OCI-M2 (cell line): ENCODE results near the gene SLC7A11.

Experiments used
- DNase-seq: peaks from one replicate; lab custom pipeline; 2025; ENCODE audit not compliant: unreplicated experiment; lab: John Stamatoyannopoulos, UW

The SLC7A11 gene

DNA sequence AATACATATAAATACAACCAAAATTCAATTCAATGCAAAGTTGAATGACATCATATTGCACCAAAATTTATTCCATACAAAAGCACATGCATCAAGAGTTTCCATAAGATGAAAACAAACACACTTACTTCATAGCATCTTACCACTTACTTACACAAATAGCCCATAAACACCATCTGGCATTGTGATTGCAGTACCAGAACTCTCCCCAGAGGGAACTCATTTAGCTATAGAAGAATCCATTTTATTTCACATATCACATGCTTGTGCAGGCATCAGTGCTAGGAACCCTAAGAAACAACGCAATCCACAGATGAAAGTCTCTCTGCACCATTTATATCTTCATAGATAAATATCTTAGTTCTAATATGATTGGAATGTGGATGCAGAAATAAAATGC, 77.9 kb downstream of the SLC7A11 start:
- DNase-seq = no peak

DNA sequence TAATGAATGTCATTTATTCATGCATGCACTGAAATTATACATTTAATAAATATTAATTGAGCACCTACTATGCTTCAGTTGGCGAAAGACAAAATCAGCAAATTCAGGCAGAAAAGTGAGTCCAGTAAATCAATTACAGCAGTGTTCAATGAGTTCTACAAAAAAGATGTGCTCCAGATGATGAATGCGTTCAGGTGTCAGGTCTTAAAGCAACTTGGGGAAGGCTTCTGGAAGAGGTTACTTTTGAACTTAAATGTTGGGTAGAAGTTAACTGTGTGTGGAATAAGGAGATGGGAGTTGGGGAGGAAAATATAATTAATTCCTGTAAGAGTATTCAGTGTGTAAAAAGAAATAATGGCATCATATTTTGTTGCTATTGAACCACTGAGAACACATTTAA, 79.0 kb downstream of the SLC7A11 start:
- no peak for DNase-seq

- DNase-seq = no peak
Measured at GRCh38 chr4:138162259-138162658, 79.9 kb downstream of the SLC7A11 start.

GRCh38 chr4:138161351-138161750, 80.8 kb downstream of the SLC7A11 start:
- DNase-seq = no peak

DNA sequence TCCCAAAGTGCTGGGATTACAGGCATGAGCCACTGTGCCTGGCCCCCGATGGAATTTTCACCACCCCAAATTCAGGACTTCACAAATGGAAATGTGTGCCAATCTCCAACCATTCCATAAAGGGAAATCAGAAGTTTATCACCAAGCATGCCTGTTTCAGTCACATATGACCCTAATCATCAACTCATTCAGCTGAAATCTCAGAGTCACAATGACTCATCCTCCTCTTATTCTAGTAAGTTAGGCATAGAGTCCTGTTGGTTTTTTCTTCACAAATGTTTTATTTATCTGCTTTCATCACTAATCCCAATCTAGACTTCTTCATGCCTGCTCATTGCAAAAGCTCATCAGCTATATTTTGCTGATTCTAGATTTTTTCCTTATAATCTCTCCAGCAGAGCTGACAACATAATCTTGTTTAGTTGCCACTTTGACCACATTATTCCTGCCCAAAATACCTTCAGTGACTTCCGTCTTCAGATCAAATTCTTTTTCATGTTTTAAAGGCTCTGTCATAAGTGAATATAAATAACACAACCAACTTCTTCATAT, 83.3 kb downstream of the SLC7A11 start:
- no peak for DNase-seq

DNA sequence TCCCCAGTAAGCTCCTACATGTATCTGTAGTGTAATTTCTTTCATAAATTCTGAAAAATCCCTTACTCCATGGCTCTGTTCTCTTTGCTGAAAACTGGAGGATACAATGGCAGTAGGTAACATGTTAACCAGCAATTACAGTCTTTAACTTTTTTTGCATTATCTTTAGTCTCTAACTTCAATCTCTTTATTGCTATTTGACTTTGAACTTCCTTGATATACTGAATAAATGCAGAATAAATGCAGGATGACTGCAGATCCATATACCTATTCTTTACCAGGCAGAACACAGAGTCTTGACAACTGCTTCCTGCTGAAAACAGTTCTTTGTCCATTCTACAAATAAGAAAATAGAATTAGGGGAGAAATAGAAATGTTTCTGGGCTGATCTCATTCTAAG, 101.3 kb downstream of the SLC7A11 start:
- DNase-seq = no peak

DNA sequence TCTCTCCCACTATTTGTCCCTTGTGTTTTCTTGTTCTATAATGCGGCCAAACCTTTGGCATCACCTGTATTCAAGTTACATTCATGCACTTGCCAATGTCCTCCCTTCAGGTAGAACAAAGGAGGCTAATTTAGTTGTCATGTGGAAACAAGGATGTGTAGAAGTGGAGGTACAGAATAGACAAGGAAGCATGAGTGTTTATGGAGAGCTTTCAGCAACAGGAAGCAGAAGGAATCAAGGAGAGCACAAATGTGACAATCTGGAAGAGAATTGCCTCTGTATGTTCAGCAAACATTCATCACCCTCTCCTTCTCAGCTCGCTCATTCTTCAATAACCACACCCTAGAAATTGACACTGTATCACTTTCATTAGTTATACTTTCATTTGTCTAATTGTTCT, 103.4 kb downstream of the SLC7A11 start:
- no peak for DNase-seq

DNA sequence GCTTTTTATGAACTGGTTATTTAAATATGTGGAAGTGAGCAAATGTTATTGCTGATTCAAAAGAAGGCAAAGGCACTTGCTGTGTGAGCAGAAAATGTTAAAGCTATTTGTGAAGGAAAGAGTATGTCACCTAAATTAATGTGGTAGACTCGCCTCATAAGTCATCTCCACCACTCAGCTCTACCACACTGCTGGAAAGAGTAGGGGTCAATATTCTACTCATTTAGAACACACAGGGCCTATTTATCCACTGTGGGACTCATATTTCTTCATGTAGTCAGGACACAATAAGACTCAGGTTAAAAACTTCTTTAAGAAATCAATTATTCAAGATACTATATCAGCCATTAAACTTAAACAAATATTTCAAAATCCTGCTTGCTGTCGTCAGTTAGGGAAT, 106.5 kb downstream of the SLC7A11 start:
- DNase-seq = no peak

- no peak for DNase-seq
Measured at GRCh38 chr4:138118270-138118669, 123.9 kb downstream of the SLC7A11 start.

DNA sequence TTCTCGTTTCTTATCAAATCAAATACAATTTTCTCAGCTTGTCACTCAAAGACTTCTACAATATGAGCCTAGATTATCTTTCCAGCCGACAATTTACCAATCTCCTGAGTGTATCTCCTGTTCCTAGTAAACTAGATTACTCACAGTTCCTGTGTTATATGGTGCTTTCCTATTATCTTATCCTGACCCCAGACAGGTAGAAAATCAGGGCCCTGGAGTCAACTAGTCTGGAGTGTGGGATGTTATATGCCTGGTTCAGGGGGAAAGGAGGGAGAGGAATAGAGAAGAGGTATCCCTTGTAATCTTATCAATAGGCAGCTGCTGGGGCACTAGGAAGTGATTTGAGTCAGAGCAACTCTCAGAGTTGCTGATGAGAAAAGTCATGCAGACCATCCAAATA, 127.1 kb downstream of the SLC7A11 start:
- no peak for DNase-seq

- DNase-seq = no peak
Measured at GRCh38 chr4:138114434-138114833, 127.7 kb downstream of the SLC7A11 start.
